GM13976 (cell line): ENCODE data around the gene TMEM161B.

Experiments
- DNase-seq: peaks from one replicate; pipeline ENCODE4 v3.0.0; 2012; ENCODE audit warnings: low spot score
- in situ Hi-C: fragments of 300-500 bp; cut with MboI; formaldehyde crosslinking; loops from one replicate; pipeline ENCODE4 v1.12.0; 2022; ENCODE audit warnings: low sequenced_read_pairs, mixed read lengths, inconsistent platforms; ENCODE audit not compliant: unreplicated experiment
- TF ChIP-seq, protein P1 (sequence below): IDR thresholded peaks from 2 replicates; pipeline ENCODE4 v1.5.1; 2012; ENCODE audit warnings: borderline replicate concordance, mild to moderate bottlenecking; ENCODE audit not compliant: insufficient read depth; ENCODE audit errors: extremely low read depth, missing control alignments, control extremely low read depth

Gene TMEM161B

DNA sequence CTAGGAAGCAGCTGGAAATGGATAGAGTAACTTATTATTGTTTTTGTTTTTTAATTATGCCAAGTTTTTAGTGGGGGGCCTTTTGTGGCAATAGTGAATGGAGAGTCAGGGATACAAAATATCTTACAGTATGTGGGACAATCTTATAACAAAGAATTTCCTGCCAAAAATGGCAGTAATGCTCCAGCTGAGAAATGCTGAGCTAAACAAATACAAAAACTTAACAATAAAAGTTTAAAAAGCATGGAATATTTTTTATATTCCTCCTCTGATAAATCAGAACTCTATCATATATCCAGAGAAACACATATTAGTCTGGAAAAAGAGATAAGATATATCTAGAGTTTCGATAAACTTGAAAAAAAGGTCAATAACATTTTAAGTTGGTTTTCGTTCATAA lies 110.6 kb downstream of the TMEM161B start:
- DNase-seq, result no peak
- TF ChIP-seq, protein P1, sequence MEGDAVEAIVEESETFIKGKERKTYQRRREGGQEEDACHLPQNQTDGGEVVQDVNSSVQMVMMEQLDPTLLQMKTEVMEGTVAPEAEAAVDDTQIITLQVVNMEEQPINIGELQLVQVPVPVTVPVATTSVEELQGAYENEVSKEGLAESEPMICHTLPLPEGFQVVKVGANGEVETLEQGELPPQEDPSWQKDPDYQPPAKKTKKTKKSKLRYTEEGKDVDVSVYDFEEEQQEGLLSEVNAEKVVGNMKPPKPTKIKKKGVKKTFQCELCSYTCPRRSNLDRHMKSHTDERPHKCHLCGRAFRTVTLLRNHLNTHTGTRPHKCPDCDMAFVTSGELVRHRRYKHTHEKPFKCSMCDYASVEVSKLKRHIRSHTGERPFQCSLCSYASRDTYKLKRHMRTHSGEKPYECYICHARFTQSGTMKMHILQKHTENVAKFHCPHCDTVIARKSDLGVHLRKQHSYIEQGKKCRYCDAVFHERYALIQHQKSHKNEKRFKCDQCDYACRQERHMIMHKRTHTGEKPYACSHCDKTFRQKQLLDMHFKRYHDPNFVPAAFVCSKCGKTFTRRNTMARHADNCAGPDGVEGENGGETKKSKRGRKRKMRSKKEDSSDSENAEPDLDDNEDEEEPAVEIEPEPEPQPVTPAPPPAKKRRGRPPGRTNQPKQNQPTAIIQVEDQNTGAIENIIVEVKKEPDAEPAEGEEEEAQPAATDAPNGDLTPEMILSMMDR, result no peak
- in situ Hi-C loops, result no loop called here

DNA sequence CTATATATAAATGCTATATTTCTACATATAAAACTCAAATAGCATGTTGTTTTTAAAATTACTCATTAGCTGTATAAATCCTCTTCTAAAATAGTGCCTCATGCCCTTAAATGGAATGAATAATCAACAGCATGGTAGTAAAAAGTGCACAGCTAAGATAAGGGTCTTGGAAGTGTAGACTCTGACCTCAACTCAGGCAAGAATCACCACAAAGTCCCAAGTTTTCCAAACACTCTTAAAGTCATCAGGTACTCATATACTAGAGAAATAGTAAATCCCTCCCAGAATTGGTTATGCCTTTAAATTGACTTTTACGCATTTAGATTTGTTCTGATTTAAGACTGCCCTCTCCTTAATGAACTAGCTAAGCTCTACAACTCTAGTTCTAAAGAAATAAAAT lies 113.8 kb downstream of the TMEM161B start:
- in situ Hi-C loops, result no loop called here
- TF ChIP-seq, protein P1, result no peak
- DNase-seq, result no peak

DNA sequence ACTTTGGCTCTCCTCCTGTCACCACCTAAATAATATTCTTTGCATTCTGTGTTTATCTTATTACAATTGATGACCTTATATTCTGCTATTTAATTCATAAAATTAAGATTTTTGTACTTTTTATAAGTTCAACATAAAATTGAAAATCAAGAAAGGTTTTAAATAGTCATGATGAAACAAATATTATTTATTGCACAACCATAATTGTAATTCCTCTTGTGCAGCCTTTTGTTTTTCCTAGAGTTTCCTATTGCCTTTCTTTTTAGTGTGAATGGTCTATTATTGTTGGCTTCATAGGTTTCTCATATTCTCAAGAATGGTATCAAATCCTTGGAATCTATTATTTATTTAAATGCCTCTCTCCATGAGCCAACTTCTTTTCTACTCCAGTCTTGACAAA lies 117.9 kb downstream of the TMEM161B start:
- DNase-seq, result no peak
- TF ChIP-seq, protein P1, result no peak
- in situ Hi-C loops, result no loop called here

DNA sequence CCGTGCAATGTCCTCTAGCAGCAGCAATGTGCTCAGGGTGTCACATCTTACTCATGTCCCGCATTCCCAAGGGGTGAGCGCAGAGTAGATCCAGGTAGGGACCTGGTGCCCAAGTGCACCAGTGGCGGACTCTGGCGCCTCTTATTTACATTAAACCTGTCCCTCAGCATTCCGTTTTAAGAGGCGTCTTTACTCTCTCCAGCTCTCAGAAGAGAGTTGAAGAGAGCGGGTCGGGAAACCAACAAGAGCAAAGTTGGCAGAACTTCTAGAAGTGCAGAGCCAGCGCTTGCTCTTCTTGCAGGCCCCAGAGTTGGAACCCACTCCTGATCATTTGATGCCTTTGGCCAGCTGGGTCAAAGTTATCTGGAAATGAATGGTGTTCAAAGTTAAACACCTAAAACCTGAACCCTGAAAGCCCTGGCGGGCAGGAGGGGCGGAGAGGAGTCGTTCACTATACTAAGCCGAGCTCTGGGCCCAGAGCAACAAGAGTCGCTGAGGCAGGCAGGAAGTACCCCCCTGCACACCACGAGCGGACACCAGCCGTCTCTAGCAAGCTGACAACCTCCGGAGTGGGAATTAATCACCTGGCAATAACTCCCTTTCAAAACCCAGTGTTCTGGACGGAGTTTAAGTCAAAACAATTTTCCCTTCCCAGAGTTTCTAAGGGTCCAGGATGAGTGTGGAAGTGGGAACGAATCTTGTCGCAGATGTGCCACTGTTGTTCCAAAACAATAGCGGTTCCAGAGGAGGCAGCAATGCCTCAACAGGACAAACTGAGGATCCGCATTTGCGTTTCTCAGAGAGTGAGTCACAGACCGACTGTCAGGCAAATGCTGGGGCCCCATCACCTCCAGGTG lies 122.8 kb downstream of the TMEM161B start:
- no peak for DNase-seq
- in situ Hi-C loops, result loop anchor here (10.0 kb wide), 1 partner anchor 529 kb away; no protein-coding TSS in a partner anchor
- TF ChIP-seq, protein P1, result no peak

DNA sequence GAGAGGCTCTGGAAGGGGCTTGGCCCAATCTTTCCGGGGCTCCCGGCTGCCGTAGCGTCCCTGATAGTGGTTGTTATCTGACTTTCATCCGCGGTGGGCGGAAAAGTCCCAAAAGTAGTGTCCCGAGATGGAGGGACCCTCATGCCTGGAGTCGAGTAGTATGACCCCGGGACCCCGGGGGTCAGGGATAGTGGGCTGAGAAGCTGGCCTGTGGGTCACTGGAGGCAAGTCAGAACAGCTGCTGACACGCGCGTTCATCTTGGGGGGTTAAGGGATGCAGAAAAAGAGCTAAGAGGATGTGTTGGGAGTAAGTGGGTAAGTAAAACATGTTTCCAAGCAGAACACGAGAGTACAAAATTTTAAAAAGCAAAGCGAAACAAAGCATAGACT lies 123.4 kb downstream of the TMEM161B start:
- TF ChIP-seq, protein P1, result no peak
- DNase-seq, result no peak
- in situ Hi-C loops, result loop anchor here (10.0 kb wide), 1 partner anchor 530 kb away; no protein-coding TSS in a partner anchor
